Stimulated activated CD4-positive, alpha-beta T cell treated with anti-CD3 and anti-CD28 coated beads, Interleukin-4, amount 100 ng/mL, for 1 hour (primary cell): ENCODE results near the gene ANKRD31.

Source experiments
- DNase-seq: peaks from one replicate; pipeline ENCODE4 v3.0.0-alpha.2; 2020

Gene ANKRD31

GRCh38 chr5:75028090-75028489 lies 208.6 kb downstream of the ANKRD31 start:
- DNase-seq, result no peak

- no peak for DNase-seq
Observed at GRCh38 chr5:75023368-75024159, 213.1 kb downstream of the ANKRD31 start.

- DNase-seq, result no peak
Observed at GRCh38 chr5:75021800-75022199, 214.9 kb downstream of the ANKRD31 start.

- DNase-seq, result no peak
Observed at GRCh38 chr5:75021219-75021618, 215.5 kb downstream of the ANKRD31 start.

- no peak for DNase-seq
Observed at GRCh38 chr5:75020016-75020656, 216.5 kb downstream of the ANKRD31 start.

GRCh38 chr5:75018805-75019587 lies 217.7 kb downstream of the ANKRD31 start:
- no peak for DNase-seq
